NCI-H2227 (cell line): Measurements from ENCODE around the gene MRPS25.
"Not testable (repeated sequence)": the region's sequence is repeated elsewhere in the genome, so short reads cannot be mapped to it uniquely, and the experiment has no call there.

Experiments used
- DNase-seq: peaks from one replicate; lab custom pipeline; 2025; ENCODE audit not compliant: unreplicated experiment; lab: John Stamatoyannopoulos, UW

Gene MRPS25

DNA sequence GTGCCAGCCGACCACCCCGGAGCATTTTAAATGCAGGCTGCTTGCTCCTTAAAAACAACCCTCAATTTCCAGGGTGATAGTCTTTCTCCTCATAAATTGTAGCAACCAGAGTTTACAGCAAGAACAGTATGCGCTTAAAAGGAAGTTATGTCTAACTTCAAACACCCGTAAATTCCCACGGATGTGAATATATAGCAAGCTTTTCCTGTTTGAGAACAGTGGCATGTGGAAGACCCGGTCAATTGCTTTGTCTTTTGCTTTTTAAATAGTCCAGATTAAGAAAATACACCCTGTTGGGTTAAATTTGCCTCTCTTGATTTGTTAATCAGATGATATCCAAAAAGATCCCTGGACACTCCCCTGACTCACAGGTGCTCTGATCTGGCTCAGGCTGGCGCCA lies 20.8 kb downstream of the MRPS25 start:
- DNase-seq: no peak

DNA sequence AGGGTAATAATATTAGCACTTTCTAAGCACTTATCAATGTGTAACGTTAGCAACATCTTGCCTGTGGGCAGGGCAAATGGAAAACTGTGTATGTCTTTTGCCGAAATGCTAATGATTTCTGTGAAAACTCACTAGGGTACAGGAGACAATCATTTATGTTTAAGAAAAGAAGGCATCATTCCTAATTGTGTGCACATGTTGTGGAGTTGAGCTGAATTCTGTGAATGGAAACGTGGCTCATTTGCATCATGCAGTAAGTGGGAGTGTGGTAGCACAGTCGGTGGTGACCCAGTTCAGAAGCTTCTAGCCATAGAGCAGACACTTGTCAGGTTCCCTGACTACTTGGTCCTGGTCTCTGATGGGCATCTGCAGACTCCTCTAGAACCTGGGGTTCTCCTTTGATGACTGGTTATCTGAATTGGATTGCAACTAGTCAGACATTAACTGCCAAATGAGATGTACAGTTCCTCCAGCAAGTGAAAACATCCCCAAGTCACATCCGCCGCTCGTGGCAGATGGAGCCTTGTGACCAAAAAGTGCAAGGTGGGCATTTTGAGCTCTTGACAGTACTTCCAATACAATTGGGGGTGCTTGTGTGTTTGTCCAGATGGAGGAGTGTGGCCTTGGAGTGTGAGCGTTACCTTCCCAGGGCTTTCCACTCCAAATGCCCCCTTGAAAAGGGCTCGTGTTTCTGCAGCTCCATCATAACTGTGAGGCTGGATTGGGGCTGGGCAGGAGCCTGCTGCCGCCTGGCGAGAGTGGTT lies 21.5 kb downstream of the MRPS25 start:
- DNase-seq: no peak

DNA sequence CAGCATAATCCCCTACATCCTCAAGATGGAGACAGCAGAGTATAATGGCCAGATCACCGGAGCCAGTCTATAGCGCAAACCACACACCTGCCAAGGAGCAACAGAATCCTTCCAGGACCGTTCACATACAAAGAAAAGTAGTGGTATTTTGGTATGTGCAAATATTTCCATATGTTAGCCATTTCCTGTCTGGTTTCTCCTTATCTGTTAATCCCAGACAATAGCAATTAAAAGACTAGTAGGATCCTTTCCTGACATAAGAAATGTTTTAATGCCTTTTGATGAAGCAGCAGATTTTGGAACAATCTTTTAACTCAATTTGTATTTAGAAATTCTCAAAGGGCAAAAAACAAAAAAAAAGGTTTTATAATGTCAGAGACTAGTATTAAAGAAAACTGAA lies 22.2 kb downstream of the MRPS25 start:
- DNase-seq: no peak

DNA sequence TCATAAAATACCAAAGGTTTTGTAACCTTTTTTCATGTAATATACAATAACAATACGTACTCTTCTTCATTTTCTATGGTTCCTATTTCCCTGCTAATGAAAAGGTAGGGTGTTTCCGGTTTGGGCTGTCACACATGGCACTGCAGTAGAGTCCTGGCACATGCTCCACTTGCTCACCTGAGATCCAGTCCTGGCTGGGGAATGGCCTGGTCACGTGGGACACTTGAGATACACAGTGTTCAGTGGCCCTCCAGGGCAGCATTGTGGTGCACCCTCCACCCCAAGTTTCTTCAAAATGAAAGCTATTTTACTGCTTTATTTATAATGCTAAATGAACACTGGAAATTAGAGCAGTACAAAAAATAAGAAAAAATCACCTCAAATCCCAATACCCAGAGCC lies 23.2 kb downstream of the MRPS25 start:
- DNase-seq: no peak

DNA sequence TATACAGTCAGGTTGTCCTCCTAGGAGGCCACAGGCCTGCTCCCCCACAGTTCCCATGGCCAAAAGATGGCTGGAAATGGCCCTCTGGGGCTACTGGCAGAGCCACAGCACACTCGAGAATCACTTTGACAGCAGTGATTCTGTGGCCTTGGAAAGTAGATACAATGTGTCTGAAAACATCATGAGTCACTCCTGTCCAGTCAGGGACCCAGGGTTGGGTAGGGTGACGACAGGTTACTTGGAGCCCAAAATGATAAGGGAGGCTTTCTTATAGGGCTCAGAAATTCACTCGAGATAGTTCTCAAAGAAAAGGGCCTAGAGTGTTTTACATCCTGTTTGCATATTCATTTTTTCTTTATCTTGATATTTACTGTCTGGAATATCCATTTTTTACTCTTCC lies 24.3 kb downstream of the MRPS25 start:
- no peak for DNase-seq

DNA sequence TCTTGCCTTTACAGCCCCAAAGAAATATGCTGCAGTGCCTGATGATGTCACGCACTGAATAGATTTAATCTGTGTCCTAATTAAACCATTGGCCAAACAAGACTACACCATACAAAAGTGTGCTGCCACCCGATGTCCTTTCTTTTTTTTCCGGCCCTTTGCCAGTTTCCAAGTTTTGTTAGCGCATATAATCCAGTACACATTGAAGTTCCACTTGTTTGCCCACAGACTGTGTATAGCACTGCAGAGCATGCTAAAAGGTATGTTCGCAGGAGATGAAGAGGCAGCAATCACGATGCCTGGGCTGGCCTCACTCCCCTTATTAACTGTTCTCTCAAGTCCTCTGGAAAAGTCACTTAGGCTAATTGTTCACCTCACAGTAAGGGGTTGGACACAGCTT lies 26.8 kb downstream of the MRPS25 start:
- DNase-seq: no peak

DNA sequence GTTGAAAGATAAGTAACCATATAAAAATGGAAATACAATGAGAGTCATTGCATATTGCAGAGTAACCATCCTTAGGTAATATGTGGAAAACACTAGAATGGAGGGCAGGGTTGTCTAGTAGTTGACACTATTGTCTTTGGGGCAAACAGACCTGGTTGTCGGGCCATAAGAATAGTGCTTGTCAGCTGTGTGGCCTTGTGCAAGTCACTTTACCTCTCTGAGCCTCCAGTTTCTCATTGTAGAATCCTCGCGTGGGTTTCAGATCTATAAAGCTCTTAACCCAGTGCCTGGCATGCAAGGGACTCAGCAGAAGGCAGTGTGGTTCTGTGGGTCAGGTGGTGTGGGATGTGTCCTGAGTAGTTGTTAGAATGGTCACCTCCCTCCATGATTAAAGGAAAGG lies 32.0 kb downstream of the MRPS25 start:
- DNase-seq: no peak

DNA sequence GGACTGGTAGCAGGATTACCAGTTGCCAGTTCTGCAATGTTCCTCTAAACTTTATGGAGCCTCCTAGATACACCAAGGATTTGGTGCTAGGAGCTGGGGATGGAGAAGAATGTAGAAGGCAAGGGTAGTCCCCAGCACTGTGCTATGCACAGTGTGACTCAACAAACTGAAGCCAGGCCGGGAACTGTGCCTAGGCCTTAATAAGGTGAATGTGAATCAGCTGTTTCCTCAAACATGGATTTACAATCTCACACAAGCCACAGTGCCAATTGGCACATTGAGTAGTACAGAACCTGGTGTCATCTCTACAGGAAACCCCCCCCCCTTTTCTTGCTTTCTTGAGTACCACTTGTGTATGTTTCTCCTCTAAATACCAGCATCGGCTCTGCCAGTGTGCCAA lies 32.5 kb downstream of the MRPS25 start:
- DNase-seq: no peak

DNA sequence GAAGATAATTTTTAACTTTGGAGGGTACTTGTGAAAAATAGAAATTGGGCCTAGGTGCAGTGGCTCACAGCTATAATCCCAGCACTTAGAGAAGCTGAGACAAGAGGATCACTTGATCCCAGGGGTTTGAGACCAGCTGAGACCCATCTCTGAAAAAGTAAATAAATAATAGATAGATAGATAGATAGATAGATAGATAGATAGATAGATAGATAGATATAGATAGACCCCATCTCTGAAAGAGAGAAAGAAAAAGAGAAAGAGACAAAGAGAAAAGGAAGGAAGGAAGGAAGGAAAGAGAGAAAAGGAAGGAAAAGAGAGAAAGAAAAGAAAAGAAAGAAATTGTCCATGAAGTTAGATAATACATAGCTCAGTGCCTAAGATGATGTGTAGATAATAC lies 35.5 kb downstream of the MRPS25 start:
- no peak for DNase-seq

DNA sequence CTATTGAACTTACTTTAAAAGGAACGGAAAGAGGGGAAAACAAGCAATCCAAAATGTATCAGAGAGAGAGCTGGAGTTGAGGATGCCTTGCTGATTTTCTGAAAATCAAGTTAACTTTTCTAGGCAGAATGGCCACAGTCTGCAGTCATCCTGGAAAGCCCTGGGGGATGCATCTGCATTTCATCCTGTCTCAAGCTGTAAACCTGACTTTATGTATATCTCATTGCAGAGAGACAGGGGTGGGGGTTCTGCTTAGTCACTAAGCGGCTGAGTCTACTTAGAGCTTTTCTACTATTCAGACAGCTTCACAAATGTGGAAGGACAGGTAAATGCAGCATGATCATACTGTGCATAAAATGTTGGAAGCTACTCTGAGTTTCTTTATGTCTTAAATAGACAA lies 41.4 kb downstream of the MRPS25 start:
- no peak for DNase-seq

DNA sequence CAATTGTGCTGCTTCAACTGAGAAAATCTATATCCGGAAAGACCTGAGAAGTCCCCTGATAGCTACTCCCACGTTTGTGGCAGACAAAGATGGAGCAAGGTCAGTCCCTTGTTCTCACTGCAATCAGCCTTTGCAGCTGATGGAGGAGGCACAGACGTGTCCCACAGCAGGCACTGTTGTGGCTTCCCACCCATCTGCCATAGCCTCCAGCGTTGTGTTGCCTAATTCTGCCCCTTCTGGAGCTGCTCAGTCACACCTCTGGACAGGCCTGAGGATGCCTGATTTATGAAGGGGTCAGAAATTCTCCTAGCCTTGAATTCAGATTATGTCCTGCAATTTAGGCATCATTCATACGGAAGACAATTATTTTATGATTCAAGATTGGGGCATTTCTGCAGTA lies 41.9 kb downstream of the MRPS25 start:
- DNase-seq: no peak

DNA sequence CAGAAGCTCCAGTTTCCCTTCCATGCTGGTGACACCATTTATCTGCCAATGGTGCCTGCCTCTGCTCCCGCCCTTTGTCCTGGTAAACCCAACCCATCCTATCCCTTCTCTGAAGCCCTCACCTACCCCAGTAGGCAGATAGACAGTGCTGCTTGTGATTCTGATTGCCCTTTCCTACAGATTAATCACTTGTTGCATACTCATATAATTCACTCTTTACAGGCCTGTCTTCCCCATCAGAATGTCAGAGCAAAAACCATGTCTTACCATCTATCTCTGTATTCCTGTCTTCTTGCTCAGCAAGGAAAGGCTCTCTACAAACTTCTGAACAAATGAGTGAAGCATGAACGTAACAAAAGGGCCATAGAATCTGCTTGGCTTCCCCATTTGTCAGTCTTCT lies 47.9 kb downstream of the MRPS25 start:
- no peak for DNase-seq

DNA sequence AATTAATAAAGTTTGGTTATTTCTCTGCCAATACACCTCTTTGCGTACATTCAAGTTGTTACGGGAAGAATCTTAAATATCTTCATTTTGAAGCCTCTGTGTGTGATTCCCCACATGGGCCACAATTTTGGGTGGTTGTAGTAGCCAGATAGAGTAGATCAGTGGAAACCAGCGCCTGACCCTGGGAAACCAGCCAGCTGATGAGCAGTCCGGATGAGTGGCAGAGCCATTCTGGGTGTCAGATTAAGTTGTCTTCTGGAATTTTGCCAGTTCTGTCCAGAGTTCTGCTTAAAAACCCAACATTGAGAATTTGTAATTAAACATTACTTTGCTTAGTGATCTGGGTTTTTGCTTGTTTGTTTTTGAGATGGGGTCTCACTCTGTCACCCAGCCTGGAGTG lies 49.7 kb downstream of the MRPS25 start:
- no peak for DNase-seq

DNA sequence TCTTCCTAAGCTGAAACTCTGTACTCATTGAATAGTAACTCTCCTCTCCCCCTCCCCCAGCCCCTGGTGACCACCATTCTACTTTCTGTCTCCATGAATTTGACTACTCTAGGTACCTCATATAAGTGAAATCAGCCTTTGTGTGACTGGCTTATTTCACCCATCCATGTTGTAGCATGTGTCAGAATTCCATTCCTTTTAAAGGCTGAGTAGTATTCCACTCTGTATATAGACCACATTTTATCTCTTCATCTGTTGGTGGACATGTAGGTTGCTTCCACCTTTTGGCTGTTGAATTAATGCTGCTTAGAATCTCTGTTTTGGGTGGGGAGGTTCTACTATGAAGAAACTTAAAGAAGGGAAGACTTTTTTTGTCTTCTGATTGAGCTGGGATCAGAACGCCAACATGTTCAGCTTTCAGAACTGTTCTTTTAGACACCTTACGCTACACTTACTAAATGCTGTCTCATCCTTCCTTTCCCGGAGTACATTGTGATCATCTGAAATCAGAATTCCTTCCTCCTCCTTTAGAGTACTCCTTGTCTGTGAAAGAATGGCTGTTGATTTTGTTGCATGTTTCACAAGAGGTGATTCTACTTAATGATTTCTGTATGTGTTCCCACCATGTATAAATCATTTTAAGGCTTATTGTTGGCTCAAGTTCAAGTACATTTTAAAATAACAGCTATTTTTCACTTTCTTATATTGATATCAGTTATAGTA lies 50.3 kb downstream of the MRPS25 start:
- DNase-seq: no peak

DNA sequence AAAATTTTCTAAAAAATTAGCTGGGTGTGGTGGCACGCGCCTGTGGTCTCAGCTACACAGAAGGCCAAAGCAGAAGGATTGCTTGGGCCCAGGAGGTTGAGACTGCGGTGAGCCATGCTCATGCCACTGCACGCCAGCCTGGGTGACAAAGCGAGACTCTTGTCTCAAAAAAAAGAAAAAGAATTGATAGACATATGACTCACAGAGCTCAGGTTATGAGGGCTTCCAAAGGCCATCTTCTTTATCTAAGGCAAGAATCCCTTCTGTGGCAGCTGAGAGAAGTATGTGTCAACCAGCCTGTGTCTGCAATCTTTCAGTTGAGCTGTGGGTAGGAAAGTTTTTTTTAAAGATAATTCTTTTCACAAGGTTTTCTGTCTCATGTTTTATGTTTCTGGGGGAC lies 53.9 kb downstream of the MRPS25 start:
- no peak for DNase-seq

DNA sequence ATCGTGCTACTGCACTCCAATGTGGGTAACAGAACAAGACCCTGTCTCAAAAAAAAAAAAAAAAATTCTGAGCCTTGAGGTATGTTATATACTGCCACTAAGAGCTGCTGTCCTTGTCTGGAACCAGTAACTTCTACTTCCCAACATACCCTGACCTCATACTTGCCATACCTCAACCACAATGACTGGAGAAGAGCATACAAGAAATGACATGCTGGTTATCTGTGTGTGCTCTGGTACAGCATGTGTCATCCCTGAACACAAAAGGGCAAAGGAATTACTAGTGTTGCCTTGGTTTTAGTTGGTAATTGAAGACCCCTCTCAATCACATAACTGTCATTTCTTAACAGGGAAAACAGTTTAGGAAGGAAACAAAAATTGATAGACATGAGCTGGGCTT lies 54.5 kb downstream of the MRPS25 start:
- no peak for DNase-seq

DNA sequence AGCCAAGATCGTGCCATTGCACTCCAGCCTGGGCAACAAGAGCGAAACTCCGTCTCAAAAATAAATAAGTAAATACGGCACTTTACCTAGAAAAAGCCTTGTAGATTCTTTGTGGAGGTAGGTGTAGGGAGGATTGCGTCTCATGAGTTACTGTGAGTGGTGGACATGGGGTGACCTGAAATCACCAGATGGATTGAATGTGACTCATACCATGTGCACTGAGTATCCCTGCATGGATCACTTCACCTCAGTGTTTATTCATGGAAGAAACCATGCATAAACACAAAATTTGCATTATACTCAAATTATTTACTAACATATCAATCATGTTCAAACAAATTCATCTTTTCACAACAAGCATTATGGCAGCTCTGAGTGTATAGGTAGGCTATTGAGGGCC lies 55.9 kb downstream of the MRPS25 start:
- DNase-seq: no peak

DNA sequence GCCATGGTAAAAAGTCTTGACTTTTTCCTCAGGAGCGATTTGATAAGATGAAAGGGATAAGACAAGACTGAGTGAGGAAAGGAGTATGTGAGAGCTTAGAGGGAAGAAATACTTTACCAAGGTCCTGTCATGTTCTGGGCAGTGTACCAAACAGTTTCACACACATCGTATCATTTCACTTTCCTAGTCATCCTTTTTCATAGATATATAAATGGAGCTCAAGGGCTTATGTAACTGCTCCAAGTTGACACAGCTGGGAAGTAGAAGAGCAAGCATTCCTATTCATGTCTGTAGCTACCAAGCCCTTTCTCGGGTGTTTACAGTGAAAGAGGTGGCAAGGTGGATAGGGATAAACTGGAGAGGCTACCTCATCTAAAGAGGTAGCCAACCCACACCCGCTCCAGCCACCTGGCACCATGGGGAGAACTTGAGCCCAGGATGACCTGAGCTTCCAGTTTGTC lies 57.4 kb downstream of the MRPS25 start:
- DNase-seq: no peak

DNA sequence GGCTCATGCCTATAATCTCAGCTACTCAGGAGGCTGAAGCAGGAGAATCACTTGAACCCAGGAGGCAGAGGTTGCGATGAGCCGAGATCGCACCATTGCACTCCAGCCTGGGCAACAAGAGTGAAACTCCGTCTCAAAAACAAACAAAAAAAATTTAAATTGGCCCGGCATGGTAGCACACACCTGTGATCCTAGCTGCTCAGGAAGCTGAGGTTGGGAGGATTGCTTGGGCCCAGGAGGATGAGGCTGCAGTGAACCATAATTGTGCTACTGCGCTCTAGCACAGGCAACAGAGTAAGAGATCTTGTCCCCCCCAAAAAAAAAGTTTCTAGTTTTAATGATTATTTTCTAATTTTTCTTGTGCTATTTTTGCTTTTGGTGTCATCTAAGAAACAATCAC lies 65.9 kb downstream of the MRPS25 start:
- DNase-seq: not testable (repeated sequence)
